Ramos (cell line): ENCODE results near the gene VARS1.
"Not testable (repeated sequence)": the region's sequence is repeated elsewhere in the genome, so short reads cannot be mapped to it uniquely, and the experiment has no call there.

Experiments
- in situ Hi-C: fragments of 300-500 bp; cut with MboI; formaldehyde crosslinking; loops from one replicate; pipeline ENCODE4 v1.14.3; 2022; ENCODE audit warnings: low sequenced_read_pairs; ENCODE audit not compliant: unreplicated experiment

The VARS1 gene

DNA sequence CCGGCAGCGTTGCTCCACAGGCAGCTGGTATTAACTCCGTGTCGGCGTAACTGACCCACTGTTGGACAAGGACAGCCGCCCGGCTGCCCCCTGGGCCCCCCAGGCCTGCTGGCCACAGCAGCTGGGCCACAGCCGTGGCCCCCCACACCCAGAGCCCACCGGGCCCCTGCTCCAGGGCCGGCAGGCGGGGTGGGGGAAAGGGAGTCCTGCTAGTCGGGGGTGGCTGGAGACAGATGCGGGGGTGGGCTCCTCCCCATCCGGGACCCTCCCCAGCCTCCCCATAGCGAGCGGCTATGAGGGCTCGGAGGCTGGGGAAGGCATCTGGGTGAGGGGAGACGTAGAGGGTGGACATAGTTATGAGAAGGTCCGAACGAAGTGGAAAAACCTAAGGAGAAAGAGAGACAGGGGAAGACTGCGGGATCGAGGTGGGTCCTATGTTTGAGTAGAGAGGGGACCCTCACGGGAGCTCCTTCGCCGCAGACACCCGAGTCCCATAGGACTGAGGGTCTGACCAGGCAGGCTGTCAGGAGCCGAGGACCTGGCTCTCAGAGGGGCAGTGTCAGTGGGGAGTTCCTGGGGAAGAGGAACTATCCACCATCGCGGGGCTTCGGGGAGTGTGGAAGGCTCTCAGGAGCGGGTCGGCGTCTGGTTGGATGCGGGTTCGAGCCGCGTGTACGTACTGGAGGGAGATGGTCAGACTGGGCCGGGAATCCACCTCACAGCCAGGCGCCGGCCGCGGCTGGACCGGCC, 511 bp downstream of the VARS1 start:
- in situ Hi-C loops = no loop called here

DNA sequence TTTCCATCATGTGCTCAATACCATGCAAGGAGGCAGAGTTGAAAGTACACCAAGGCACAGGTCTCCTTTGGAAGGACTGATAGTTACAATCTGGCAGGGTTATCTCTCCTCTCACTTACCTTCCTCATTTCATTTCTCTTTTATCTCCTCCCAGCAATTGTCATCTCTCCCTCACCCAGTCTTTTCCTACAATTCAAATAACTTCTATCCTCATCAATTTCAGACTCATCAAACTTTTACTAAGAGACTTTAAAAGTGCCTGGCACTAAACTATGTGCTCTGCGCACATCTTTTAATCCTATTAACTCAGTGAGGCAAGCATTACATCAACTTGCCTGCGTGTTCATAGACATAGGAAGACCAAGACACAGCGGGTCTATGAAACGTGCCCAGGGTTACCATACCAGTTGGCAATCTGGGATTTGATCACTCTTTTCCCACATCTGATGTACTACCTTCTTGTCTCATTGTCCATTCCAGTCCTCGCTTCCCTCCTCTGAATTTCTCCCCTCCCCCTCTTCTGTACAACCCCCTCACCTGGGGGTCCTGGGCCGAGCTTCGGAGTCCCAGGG, 1.2 kb downstream of the VARS1 start:
- in situ Hi-C loops = no loop called here

DNA sequence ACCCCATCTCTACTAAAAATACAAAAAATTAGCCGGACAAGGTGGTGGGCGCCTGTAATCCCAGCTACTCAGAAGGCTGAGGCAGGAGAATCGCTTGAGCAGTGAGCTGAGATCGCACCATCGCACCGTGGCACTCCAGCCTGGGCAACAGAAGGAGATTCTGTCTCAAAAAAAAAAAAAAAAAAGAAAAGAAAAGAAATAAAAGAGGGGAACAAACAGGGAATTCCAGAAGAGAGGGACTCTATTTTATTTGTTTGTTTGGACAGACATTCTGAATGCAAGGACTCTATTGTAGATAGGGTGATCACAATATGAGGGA, 1.7 kb downstream of the VARS1 start:
- in situ Hi-C loops = not testable (repeated sequence)

DNA sequence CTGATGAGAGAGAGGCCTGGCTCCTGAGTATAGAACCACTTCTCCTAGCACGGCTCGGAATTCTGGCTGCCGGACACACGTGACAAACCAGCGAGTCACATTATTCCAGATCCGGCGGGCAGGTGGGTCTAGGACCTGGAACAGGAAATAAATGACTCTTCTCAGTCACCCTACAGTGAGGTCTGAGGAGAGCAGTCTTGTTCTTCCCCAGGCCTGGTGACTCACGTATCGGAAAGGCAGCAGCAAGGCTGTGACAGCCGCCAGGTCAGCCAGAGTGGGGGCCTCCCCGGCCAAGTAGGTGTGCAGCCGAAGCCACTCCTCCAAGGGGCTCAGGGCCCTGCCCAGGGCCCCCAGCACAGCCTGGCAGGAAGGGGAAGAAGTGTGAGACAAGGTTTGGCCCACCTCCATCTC, 2.8 kb downstream of the VARS1 start:
- in situ Hi-C loops = no loop called here

DNA sequence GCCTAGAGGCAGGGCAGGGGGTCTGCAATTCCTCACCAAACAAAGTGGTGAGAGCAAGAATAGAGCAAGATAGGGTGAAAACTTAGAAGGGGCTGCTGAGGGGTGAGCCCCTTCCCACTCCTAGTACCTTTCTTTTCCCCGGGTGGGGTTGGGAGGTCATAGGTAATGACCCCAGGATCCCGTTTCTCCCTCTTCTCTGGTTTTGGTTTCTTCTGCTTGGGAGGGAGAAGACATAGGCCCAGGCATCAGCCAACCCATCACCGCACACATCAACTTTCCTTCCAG, 3.5 kb downstream of the VARS1 start:
- in situ Hi-C loops = no loop called here

DNA sequence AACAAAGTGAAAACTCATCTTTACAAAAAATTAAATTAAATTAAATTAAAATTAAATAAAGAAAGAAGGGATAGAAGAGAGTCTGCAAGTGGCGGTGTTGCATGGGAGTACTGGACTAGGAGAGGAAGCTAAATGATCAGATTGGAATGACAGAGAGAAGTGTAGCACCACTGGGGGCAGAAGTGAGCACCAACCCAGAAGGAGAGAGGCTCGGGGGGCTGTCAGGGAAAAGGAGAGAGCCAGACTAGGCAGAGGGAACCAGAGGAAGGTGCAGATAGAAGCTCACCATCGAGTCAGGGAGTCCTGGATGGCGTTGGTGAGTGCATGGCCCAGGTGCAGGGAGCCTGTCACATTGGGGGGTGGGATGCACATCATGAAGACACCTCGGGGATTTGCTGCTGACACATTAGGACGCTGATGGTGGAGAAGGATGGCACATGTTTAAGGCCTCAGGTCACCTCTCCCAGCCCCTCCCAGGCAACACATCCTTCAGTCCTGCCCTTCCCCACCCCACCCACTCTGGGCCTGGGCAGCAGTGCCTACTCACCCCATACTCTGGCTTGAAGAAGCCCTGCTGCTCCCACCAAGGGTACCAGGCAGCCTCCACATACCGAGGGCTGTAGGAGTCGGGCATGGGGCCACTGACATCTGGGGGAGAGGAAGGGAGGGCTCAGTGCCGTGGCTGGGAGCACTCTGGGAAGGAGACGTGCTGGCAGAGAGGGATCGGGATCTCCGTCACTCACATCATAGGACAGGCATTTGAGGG, 4.0 kb downstream of the VARS1 start:
- in situ Hi-C loops = no loop called here

DNA sequence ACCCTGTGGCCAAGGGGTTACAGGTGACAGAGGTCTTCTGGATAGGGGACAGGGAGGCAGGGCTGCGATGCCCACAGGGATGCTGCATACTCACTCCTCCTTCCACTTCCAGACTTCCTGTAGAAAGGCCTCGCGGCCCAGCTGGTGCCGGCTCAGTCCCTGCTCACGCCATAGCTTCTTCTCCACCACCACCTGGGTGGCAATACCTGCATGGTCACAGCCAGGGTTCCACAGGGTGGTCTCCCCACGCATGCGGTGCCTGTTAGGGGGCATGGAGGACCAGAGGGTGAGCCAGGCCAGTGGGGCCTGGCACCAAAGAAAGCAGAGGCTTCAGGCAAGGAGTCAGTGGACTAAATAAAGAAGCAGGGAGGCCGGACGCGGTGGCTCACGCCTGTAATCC, 10.1 kb downstream of the VARS1 start:
- in situ Hi-C loops = no loop called here

DNA sequence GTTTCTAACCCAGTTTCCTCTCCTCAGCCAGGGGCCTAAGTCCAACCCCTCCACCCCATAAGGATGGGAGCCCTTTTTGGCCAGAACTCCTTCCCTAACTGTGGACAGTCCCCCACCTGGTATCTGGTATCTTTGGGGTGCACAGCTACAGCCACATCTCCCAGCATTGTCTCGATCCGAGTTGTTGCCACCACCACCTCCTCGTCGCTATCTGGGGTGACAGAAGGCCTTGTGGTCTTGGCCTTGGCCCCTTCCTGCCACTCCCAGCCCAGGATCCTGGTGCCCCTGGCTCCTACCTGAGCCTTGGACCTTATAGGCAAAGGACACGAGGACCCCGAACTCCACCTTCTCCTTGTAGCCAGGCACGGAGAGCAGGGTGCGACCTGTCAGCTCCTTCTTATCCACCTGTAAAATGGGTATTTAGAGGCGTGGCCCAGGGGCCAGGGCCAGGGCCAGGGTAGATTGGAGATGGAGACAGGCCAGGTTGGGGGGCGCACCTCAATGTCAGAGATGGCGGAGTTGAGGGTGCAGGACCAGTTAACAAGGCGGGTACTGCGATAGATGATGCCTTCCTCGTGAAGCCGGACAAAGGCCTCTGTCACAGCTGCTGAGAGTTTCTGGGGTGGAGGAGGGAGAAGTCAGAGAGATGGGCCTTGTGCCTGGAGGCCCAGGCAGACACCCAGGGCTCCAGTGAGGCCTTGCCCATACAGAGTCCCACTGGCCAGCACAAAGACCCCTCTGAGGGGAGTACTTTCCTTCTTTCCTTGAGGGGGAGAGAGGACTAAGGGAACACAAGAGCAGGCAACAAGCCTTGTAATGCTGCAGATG, 11.2 kb downstream of the VARS1 start:
- in situ Hi-C loops = no loop called here

DNA sequence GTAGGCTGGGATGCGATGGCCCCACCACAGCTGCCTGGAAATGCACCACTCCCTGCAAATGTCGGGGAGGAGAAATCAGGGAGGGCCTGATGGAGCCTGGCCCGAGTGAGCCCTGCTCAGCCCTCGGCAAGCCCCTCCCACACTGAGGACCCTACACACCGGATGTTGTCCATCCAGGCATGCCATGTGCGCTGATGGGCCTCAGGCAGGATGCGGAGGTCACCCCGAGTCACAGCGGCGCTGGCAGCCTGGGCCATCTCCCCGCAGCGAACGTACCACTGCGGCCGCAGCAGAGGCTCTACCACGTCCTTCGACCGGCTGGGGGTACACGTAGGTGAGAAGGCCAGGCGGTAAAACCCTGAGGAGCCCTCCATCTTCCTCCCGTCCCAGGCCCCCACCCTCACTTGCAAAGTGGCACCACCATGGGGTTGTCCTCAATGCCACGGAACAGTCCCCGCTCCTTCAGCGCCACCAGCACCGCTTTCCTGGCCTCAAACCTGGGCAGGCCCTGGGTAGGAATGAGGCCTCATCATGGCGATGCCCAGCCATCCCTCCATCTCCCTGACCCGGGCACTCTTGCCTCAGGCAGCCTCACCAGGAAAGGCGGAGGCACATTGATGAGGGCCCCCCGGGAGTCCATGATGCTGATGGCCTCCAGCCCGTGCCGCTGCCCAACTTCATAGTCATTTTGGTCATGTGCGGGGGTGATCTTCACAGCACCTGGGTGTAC, 13.3 kb downstream of the VARS1 start:
- in situ Hi-C loops = no loop called here

DNA sequence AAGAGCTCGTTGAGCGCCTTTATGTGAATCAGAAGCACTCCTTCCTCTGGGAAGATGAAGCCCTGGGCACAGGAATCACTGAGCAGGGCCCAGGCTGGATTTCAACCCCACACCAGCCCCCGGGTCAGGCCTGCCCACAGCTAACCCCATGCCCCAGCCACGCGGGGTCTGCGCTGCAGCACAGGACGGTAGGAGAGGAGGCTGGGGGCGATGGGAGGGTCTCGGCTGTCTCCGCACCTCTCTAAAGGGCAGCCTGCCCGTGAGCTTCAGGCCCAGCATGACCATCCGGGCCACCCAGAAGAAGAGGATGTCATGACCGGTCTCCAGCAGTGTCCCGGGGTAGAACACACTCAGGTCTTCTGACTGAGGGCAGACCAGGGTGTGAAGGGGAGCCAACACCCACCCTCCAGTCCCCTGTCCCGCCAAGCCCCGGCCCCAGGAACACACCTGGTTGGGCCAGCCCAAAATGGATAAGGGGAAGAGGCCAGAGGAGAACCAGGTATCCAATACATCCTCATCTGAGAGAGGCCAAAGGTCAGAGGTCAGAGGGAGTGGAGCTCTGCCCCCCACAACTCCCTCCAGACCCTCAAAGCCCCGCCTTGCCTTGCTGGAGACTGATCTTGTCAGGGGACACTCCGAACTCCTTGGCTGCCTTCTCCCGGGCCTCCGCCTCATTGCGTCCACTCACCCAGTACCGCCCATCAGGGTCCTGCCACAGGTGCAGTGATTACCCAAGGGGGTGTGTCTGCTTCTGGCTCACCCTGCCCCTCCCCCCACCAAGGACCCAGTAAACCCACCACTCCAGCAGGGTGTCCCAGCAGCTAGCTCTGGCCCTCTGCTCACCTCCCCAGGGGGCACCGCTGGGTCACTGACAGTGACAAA, 14.1 kb downstream of the VARS1 start:
- in situ Hi-C loops = no loop called here

DNA sequence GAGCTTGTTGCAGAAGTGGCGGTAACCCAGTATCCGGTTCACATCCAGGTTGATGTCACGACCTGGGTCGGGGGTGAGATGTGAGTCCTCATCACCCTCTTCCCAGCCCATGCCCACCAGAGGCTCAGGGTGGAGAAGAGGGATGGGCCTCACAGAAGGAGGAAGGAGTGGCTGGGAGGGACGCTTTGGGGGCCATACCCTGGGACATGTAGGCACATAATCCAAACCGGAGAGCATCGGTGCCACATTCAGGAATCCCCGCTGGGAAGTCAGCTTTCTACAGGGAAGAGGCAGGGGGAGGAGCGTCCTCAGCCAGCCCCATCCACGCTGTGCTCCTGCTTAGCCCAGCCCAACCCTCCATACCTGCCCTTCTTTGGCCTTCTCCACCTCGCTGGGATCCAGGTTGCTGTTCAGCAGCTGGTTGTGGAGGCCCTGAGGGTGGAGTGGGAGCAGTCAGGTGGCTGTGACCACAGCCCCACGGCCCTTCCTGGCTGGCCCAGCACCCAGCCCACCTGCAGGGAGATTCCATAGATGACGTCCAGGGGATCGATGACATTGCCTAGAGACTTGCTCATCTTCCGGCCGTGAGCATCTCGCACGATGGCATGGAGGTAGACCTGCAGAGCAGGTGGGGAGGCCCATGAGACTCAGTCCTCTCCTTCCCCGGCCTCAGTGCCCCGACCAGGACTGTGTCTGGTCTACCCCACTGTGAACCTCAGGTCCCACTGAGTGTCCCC, 14.9 kb downstream of the VARS1 start:
- in situ Hi-C loops = no loop called here

DNA sequence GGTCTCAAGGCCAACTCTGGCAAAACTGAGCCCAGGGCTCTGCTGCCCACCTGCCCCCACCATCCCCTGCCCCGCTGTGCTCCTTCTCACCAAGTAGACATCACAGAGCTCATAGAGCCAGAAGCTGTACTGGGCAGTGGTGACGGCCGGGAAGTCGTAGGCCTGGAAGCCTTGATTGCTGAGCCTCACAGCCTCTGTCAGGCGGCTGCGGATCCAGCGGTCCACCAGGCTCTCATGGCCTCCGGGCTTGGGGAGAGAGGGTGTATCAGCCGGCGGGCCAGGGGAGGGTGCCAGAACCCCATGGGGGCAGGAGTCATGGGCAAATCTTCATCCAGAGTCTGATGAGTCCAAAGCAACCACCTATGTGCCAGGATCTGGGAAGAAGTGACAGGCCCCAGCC, 15.6 kb downstream of the VARS1 start:
- in situ Hi-C loops = no loop called here

DNA sequence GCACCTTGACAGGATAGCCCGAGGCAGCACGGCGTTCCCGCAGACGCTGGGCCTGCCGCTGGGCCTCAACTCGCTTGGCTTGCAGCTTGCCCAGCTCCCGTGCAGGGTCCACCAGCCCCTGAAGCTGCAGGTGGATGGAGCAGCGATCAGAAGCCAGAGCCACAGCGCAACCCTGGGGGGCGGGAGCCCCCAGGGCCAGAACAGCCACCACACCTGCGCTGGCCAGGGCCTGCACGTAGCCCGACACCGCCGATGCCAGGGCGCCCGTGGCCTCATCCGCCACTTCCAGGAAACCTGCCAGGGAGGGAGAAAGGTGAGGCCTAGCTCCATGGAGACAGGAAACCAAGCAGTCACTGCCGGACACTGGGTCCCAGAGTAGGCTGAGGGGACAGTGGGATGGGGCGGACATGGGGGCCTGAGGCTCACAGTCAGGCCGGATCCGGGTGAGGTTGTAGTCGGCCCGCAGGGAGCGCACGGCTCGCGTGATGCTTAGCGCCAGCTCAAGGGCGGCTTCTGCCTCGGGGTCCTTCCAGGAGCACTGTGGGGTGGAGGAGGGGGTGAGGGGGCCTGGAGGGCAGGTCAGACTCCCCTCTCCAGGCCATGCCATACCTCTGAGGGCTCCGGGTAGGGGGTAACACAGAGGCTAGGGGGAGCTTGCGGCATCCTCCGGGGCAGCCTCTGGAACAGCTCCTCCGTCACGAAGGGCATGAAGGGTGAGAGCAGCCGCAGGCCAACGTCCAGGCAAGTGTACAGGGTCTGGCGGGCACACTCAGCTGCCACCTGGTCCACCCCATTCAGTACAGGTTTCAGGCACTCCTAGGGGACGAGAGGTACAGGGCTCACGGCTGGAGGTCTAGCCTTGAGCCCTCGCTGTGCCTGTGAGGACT, 16.3 kb downstream of the VARS1 start:
- in situ Hi-C loops = no loop called here

DNA sequence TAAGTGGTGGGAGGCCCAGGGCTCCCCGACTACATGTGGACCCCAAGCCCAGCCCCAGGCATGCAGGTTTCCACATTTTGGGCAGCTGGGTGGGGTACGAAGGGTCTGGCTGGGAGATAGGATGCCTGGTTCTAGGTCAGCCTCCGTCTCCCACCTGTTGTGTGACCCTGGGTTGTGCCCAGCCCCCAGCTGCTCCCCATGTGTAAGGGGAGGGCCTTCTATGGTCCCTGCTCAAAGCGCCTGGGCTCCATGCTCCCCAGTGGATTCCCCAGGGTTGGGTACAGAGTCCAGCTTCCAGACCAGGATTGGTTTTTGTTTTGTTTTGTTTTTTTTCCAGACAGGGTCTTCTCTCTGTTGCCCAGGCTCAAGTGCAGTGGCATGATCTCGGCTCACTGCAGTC, 17.4 kb downstream of the VARS1 start:
- in situ Hi-C loops = no loop called here

DNA sequence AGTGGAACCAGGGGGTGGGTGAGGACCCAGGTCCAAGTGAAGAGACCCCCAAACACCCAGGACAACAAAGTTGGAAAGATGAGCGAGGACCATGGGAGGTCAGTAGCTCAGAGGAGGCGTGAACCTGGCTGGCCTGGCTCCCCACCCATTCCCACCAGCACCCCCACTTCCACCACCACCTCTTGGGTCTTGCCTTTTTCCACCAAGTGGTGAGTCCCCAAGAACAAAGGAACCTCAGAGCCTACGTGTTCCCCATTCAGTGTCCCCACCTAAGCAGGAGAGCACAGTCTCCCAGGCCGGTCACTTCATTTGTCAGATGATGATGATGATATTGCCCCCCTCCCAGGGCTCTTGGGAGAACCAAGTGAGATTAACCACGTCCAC, 17.9 kb downstream of the VARS1 start:
- in situ Hi-C loops = no loop called here

DNA sequence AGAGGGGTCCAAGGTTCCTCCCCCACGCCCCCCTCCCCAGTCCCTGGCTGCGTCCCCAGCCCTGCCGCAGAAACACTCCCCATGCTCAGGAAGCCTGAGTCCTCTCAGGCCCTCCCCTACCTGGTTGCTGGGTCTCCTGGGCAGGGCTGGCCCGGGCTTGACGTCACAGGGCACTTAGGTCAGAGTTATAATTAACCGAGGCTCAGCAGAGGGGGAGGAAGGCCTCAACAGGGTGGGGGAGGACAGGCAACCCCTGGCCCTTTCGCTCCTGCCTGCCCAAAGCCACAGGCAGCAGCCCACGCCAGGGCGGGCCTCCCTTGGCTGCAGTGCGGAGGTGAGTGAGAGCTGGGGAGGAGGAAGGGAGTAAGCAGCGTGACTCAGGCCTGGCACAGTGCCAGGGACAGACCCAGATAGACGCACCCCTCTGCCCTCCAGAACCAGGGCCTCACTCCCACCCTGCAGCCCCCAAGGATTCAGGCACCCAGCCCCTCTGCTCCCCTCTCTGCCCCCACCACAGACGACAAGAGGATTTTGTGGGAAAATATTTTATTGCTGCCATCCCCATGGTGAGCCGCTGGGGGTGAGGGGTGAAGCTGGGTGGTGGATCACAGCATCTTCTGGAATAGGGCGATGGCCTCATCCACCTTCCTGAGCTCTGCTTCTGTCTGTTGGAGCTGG, 18.4 kb downstream of the VARS1 start, which contains the start of gene VWA7:
TSS of gene VWA7 (minus strand) at position 340 of the 678 bp plus-strand sequence. CDS start 549 bp downstream, outside the sequence.
- in situ Hi-C loops = no loop called here

DNA sequence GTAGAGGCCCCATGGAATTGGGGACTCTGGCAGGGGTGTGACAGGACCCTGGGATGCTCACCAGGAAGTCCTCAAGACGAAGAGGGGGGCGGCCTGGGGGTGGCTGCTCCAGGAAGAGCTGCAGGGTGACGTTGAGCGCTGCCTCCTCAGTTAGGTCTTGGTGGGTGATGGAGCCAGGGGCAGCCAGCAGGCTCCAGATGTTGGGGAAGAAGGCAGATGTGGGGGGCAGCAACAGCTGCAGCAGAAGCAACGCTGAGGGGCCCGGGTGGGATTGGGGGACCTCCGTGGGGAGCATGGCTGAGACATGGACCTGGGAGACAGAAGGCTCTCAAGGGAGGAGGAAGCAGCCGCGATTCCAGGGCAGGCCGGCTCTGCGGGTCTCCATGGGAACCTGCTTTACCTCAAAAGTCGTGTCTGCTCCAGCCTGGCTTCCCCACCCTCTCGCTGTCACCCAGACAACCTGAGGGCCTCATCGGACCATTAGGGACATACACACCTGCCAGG, 19.0 kb downstream of the VARS1 start:
- in situ Hi-C loops = no loop called here
